HG03571 (cell line): ENCODE measurements around the gene MNT.

Experiments
- ATAC-seq: cut with Tn5 transposase; IDR thresholded peaks from one replicate; pipeline ENCODE4 v1.9.1; 2021; ENCODE audit not compliant: unreplicated experiment

Gene MNT

GRCh38 chr17:2396568-2397246 is 4.2 kb downstream of the MNT start:
- no peak for ATAC-seq

- no peak for ATAC-seq
These were observed 4.7 kb downstream of the MNT start for GRCh38 chr17:2396192-2396567.

- ATAC-seq, result no peak
These were observed 5.3 kb downstream of the MNT start for GRCh38 chr17:2395258-2396181.

- no peak for ATAC-seq
These were observed 6.1 kb downstream of the MNT start for GRCh38 chr17:2394775-2395201.

GRCh38 chr17:2393954-2394749 is 6.7 kb downstream of the MNT start:
- ATAC-seq, result no peak

GRCh38 chr17:2393174-2393953 is 7.5 kb downstream of the MNT start:
- ATAC-seq, result peak; percentile 36

- peak; percentile 43 for ATAC-seq
These were observed 8.3 kb downstream of the MNT start for GRCh38 chr17:2392252-2393173.

GRCh38 chr17:2391597-2392251 is 9.1 kb downstream of the MNT start:
- ATAC-seq, result no peak

GRCh38 chr17:2390199-2390836 is 10.5 kb downstream of the MNT start:
- ATAC-seq, result no peak

- ATAC-seq, result no peak
These were observed 12.2 kb downstream of the MNT start for GRCh38 chr17:2388683-2389055.

GRCh38 chr17:2388020-2388682 is 12.7 kb downstream of the MNT start:
- ATAC-seq, result no peak

GRCh38 chr17:2387086-2388019 is 13.5 kb downstream of the MNT start:
- ATAC-seq, result no peak

- no peak for ATAC-seq
These were observed 14.3 kb downstream of the MNT start for GRCh38 chr17:2386400-2387085.

GRCh38 chr17:2385240-2386210 is 15.3 kb downstream of the MNT start:
- no peak for ATAC-seq

GRCh38 chr17:2384439-2385127 is 16.3 kb downstream of the MNT start:
- ATAC-seq, result no peak
